ENCODE measurements around the gene GOLGA7B.

GRCh38 chr10:97854743-97855142 is 5.1 kb downstream of the GOLGA7B start:
- no peak for TF ChIP-seq POLR2A (IDR thresholded peaks at IDR 0.05)
- no peak for TF ChIP-seq EP300 (IDR thresholded peaks at IDR 0.05)

Measured in upper lobe of left lung (tissue), 4 donors.